G401.6 (cell line): ENCODE measurements around the gene EPS15.
"Not testable (repeated sequence)": the region's sequence is repeated elsewhere in the genome, so short reads cannot be mapped to it uniquely, and the experiment has no call there.

Source experiments
- FAIRE-seq: peaks from 2 replicates; lab custom pipeline; 2012; peaks lifted over from hg19 to GRCh38; lab: Jason Lieb, UNC

The EPS15 gene

DNA sequence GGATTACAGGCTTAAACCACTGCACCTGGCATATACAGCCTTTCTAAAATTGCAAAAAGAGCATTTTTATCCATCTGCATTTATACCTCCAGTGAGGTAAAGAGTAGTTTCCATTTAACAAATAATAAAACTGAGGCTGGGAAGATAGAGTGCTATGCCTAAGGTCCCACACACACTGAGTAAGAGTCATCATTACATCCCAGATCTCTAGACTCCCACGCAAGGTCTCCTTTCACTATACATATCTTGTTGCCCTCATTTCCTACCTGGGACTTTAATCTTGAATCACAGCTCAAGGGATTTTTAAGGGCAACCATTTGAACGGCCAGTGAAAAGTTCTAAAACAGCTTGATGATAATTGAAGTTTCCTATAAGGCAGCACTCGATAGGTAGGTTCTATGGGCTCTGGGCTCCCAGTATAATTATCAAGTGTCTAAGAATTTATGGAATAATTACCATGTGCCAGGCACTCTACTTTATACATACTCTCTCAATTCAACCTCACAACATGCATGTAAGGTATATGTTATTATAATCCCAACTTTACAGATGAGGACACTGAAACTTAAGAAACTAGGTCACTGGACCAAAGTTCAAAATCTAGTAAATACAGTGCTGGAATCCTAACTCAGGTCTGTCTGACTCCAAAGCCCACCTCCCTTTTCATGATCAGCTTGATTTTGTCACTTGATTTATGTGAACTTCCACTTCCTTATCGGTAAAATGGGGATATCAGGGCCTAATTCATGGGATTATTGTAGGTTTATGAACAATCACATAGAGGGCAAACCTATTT is 23.3 kb upstream of the EPS15 start:
- no peak for FAIRE-seq

DNA sequence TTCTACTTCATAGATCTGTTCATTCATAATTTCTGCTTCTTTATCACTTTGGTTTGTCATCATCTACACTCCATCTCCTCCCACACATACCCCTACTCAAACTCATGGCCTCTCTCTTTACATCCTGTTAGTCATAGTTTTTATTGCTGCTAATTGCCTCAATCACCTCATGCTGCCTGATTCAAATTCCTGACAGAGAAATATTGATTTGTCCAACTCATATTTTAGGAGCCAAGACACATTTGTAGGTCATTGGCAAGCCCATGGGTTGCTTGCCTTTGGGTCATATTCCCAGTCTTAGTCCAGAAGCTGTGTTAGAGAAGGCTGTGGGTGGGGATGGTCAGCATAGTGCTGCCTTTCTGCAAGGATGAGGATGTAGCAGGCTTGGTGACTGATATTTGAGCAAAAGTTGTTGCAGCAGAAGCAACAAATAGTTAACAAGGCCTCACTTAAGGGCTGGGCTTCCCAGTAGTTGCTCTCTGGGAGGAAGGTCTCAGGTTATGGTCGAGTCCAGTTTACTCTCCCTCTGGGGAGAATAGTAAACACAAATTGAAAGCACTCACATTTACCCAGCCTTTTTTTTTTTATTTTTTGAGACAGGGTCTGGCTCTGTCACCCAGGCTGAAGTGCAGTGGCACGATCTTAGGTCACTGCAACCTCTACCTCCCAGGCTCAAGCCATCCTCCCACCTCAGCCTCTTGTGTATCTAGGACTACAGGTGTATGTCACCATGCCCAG is 22.4 kb upstream of the EPS15 start:
- FAIRE-seq = no peak

DNA sequence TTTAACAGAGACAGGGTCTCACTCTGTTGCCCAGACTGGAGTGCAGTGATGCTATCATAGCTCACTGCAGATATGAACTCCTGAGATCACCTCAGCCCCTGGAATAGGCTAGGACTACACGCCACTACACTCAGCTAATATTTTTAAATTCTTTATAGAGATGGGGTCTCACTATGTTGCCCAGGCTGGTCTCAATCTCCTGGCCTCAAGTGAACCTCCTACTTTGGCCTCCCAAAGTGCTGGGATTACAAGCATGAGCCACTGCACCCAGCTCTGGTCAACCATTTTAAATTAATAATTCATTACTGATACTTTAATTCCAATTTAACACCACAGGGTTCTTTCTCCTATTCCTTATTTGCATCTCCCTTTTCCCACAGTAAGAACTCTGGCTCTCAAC is 18.5 kb upstream of the EPS15 start:
- no peak for FAIRE-seq

DNA sequence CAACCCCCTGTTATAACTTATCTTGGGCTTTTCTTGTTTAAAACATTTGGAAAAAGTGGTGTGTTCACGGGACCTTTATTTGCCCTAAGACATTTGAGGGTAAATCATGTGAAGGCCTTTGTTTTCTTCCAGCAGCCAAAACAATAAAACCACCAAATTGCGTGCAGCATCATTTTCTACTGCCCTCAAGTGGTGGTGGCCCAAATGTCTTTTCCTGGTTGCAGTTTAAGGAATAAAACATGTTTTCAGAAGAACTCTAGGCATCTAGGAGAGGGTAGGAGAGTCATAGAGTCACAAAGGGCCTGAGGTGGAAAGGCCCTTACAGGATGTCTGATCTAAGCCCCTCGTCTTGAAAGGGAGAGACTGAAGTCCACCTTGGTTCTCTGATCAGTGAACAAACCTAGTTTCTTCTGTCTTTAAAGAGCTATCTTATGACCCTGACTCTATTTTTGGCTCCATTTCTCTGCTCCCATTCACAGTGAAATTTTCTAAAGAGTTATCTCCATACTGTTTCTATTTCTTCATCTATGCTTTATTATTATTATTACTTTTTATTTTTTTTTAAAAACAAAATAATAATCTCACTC is 16.0 kb upstream of the EPS15 start:
- FAIRE-seq = peak; percentile 94

DNA sequence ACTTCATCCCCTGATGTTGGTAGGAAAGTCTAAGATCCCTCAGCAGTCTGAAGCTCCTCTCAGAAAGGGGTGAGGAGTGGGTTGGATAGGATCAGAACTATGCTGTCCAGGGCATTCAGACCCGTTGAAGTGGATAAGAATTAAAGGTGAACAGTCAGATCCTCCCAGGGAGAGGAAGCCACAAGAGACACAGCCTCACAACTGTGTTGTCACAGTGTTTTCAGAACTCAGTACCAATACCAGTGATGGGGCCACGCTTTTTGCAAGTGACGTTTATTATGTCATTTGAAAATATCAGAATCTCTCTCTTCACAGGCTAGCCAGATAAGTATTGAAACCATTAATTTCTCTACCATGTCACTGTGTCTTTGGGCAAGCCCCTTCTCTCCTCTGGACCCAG is 15.4 kb upstream of the EPS15 start:
- no peak for FAIRE-seq

DNA sequence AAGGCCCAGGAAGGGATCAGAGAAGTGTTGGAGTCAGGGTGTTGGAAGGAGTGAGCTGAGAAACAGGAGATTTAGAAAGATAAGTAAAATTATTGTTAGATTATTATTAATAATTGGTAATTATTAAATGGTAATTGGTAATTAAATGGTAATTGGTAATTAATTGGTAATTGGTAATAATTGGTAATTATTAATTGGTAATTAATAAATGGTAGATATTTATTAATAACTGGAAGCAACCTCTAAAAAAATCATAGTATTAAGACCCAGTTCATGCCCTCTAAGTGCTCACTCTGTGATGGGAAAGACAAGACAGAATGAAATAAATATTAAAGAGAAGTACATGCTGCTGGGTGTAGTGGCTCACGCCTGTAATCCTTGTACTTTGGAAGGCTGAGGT is 13.8 kb upstream of the EPS15 start:
- FAIRE-seq = peak; percentile 47

DNA sequence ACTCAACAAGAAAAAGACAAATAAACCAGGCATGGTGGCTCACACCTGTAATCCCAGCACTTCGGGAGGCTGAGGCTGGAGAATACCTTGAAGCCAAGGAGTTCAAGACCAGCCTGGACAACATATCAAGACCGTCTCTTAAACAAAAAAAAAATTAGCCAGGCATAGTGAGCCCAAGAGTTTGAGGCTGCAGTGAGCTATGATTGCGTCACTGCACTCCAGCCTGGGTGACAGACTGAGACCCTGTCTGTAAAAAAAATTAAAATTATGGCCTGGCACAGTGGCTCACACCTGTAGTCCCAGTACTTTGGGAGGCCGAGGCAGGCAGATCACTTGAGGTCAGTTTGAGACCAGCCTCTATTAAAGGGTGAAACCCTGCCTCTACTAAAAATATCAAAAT is 11.4 kb upstream of the EPS15 start:
- not testable (repeated sequence) for FAIRE-seq

DNA sequence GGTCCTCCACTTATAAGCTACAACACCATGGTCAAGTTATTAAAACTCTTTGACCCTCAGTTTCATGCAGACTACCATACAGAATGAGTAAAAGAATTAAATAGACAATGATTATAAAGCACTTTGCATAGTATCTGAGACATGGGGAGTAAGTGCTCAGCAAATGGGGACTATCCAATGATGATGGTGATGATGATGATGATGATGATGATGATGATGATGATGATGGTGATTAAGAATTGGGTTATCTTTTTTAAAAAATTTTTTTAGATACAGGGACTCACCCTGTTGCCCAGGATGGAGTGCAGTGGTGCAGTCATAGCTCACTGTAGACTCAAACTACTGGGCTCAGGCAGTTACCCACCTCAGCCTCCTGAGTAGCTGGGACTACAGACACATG is 8.1 kb upstream of the EPS15 start:
- no peak for FAIRE-seq

DNA sequence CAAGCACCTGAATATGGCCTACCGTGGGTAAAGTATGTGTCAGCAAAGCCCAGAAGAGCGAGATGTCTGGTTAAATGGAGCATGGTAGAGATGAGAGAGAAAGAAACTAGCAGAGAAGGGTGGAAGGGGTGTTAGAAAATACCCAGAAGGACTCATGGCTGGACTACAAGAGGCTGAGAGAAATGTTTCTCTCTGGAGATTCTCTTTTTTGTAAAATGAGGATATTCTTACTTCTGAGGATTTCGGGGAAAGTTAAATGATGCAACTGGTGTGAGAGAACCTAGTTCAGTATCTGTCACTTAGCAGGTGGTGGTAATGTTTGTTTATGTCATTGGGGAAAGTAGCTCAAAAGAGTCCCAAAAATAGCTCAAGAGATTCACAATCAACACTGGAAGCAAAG is 7.2 kb upstream of the EPS15 start:
- no peak for FAIRE-seq

DNA sequence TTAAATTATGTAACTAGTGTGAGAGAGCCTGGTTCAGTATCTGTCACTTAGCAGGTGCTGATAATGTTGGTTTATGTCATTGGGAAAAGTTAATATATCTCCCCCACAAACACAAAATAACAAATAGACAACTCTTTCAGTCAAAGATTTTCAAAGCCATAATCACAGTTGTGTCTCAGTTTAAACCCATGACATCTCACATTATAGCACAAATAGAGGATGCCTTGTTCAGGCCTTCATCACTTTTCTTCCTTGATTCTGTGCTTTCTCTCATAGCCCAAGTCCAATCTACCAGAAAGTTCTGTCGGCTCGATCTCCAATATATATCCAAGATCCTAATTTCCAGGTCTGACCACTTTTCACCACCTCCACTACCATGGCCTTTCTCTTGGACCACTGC is 6.2 kb upstream of the EPS15 start:
- no peak for FAIRE-seq

DNA sequence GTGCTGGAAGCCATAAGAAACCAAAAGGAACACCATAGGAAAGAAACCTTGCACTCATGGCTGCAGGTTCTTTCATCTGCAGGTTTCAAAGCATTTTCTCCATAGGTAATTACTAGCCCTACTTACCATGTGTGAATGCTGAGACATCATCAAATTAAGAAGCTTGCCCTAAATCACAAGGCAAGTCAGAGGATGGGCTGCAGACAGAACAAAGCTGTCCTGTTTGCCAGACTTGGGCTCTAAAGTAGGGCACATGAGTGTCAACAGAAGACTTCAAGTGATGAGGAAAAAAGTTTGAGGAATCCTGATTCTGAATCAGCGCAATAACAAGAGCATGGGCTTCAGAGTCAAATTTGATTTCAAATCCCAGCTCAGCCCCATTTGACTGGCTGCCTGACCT is 5.8 kb upstream of the EPS15 start:
- FAIRE-seq = no peak

DNA sequence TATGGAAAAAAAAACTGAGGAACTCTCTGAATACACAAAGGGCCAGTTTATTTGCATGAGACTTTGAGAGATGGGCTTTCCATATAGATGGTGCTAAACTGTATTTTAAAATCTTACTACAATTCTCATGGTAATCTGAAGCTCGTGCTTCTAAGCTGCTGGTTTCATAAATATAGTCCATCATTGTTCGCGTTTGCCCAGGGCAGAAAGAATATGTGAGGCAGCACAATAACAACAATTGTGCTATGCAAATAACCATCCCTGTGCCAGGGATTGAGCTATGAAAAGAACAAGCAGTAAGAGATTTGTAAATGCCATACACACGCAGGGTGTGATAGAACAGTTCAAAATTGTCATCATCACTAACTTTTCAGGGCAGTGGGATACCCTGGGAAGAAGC is 4.9 kb upstream of the EPS15 start:
- FAIRE-seq = no peak

DNA sequence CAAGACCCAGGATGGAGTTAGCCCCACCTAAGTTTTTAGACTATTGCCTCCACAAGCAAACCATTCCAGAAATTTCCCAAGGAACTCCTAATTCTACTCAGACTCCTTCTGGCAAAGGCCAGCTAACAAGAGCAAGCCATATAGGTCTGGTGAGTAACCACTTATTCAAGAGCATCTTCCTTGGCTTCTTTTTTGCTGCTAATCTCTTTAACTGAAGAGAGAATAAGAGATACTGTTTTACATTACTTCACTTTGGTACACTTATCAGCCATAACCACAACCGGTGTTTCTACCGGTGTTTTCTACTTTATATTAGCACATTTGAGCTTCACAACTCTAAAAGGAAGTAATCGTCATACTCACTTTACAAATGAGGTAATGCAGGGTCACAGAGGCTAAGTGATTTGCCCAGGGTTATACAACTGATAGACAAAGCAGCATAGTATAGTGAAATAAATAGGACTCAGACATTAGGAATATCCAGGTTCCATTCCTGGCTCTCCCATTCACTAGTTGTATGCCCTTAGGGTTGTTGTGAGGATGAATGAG is 1.7 kb upstream of the EPS15 start:
- FAIRE-seq = no peak

DNA sequence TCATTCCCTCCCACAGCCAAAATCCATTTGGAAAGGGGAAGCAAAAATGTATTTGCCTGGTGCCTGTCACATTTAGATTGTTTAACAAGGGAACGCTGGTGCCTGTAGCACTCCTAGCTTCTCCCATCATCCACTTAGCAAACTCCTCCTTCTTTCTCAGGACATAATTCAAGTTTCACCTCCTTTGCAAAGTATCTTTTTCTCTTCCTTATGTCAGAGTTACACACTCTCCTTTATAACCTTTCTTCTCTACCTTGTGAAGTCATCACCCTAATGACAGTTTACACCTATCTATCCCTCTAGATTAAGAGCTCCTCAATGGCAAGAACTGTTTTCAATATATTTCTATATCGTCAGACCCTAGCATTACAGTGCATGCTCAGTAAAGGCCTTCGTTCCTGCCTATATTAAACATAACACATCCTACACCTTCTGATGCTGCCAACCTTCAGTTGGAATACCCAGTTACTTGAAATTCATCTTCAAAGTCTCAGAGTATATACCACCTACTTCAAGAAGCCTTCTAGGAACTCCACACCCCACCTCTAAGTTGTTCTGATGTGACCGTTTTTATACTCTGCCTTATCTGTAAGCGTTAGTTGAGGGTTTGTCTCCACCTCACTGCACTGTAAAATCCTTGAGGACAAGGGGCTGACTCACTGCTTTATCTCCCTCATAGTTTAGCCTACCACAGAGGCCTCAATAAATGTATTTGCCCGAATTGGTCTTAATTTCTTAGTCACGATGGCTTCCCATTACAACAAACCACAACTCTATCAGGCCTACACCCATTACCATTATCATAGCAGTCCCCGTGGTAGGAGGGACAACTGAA is 1.0 kb upstream of the EPS15 start:
- no peak for FAIRE-seq

DNA sequence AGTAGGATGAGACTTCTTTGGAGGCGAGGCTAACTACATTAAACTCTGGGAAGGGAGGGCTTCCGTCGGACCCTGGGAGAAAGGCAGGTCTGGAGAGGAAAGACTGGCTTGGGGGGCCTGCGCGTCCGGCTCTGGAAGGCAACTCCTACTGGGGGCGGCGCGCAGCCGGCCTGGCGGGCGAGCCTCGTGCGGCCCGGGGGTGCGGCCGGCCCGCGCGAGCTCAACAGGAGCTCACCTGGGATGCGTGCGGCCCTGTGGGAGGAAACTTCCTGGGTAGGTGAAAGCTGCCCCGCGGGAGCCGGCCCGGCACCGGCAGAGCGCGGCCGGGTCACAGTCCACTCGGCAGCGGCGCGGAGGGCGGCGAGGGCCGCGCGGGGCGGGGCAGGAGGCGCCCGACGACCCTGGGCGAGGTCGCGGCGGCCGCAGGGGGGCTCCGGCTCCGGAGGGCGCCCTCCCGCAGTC is 449 bp downstream of the EPS15 start:
- FAIRE-seq = no peak

DNA sequence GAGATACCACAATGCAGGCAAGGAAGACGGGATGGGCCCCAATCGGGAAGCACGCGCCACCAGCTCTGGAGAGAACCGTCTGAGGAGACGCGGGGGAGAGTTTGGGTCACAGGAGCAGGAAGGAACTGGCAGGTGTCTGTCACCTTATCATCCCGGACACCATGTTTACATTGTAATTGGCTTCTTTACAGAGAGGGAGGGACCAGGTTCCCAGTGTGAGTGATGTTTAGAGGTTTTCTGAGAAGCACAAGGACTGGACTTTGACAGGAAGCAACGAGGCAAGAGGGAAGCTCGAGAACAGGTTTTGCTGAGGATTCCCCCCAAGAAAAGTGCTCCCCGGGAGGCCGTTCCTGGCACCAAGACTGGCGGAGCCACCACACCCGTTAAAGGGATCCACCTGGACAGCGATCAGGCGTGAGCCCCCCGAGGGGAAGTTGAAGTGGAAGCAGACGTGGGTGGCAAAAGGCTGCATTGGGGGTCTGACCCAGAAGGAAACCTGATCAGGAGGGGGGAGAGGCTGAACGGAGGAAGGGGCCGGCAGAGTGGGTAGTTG is 957 bp downstream of the EPS15 start:
- no peak for FAIRE-seq

DNA sequence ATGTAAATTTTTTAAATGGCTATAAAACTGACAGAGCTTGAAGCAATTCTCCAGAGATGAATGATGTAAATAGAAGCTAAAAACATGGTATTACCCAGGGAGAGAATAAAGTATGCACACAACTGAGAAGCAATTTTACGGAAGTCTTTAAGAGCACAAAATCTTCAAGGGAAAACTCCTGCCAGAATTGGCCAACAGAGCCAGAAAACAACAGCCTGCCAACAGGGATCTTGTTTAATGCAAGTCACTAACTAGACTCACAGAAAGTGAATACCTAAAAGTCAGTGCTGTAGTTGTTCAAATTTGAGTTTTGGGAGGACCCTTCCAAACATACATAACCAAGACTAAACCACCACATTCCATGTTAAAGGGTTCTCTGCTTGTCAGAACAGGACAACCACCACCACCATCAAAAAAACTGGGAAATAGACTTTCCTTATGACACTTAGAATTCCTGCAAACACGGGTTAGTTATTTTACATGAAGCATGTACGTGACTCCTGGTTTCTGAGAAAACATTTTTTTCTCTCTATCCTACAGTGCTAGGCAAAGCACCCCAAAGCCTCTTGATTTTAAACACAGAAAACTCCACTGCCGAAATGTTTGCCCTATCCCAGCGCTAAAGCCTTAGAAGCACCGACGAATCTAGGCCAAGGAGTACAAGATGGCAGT is 1.6 kb downstream of the EPS15 start:
- peak; percentile 67 for FAIRE-seq

DNA sequence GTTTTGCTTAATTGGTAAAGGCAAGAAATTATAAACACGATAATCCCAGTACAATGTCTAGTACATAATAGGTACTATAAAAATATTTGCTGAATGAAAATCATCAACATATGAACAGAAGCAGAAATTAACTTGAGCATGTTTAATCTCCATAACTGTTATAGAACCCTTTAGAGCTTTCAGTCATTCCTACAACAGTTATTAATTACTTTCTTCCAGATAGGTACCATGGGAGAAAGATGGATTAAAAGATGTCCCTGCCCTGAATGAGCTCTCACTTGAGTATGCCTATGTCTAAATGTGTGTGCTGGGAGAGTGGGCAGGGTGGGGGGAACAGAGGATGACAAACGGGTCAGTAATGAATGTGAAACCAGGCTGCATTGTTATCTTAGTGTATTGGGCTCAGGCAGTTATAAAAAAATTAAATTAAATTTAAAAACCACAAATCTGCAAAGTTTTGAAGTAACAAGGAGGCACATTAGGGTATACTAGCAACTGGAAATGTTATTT is 2.4 kb downstream of the EPS15 start:
- FAIRE-seq = peak; percentile 47

DNA sequence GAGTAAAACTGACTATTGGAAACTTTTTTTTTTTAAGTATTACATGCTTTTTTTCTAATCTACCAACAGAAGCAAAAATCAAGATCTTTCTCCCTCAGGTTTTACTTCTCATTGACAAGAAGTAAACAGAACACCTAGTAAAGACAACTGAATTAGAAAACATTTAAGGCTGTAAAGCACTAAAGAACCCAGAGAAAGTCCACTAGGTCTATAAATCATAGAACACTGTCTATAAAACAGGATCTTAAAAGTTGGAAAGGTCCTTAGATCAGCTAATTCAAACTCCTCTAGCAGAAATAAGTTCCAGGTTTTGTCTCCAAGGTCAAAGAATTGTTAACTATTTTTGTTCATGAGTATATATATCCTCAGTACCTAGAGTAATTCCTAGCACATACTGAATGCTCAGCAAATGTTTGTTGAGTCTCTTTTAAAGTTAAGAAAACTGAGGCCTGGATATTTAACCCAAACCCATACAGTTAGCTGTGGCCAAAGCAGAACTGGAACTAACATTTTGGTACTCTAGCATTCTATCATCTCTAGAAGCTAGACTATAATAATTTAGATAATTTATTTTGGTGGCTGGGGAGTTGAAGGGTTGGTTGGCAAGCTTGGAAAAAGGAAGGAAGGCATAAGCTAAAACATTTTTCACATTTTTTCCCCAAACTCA is 3.0 kb downstream of the EPS15 start:
- no peak for FAIRE-seq

DNA sequence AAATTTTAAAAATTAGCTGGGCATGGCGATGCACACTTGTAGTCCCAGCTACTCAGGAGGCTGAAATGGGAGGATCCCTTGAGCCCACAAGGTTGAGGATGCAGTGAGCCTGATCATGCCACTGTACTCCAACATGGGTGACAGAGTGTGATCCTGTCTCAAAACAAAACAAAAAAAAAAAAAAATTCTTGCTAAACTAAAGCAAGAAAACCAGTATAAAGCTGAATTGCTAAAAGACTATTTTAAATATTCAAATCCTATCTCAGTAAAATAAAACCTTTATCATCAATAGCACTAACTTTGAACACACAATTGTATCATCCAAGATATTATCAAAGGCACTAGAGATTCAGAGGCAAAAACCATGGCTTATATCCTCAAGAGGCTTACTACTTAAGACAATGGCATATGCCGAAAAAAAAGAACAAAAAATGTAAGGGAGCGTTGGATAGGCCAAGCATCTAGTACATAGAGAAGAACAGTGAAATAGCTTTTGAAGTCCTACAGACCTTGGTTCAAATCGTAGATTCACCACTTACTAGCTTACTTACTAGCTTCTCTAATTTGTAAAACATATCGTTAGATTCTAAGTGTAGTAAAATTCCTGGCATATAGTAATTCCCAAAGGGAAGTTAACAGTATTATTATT is 3.6 kb downstream of the EPS15 start:
- peak; percentile 89 for FAIRE-seq
